Fibroblast of skin of left quadriceps (primary cell): ENCODE results near the gene ZBTB46.
A peak's percentile ranks its signal among the peaks of the same experiment; 100 is the strongest.

Experiments used
- DNase-seq, 2 experiments: peaks; one replicate each; pipeline ENCODE4 v3.0.0-alpha.2; 2013; ENCODE audit warnings: low read depth in 2 of 2

The ZBTB46 gene

GRCh38 chr20:63837479-63837878, 6.4 kb upstream of the ZBTB46 start:
- DNase-seq: no peak

- DNase-seq: no peak
These were observed 5.6 kb upstream of the ZBTB46 start for GRCh38 chr20:63836458-63837344.

DNA sequence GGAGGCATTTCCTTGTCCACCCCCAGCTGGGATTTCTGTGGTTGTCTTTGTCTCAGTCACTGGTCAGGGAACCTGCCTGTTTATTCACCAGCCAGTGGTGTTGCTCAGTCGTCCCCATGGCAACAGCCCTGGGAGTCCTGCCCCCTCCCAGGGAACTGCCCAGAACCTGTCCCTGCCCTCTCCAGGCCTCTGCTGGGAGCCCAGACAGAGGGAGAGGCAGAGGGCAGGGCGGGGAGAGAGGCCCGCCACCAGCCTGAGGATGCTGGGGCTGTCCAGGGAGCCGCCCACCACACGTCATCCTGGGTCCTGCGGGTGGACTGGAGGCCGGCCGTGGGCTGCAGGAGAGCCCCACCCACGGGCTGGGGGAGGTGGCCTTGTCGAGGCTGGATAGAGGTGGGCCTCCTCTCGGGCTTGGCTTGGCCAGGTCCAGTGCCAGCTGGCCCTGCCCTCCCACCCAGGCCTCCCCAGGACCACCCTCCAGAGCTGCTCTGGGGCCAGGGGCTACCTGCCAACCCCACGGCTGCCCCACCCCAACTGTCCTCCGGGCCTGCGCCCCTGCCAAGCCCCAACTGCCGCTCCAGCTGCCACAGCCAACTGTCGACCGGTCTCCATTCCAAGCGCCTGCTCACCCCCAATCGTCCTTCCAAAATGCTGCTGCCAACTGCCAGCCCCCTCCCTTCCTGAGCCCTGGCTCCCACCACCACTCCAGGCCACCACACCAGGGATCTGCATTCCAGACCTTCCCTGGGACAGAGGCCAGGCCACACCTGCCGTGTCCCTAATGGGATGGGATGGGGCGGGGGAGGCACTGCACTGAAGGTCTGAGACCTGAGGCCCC, 4.2 kb upstream of the ZBTB46 start:
- DNase-seq: peak; percentile 65 to 66

DNA sequence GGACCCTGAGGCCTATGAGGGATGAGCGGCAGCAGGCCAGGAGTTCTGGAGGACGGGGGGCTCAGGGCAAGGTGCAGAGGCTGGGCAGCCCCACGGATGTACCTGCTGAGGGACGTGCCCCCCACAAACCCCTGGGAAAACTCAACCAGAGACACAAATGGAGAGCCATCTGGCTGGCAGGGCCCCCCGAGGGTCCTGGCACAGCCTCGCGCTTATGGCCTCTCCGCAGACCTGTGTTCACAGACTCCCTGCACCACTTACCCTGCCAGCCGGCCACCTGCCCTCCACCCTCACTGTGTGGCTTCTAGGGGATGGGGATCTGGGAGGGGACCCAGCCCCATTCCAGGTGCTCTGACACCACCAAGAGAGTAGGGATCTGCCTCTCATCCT, 3.4 kb upstream of the ZBTB46 start:
- no peak for DNase-seq

DNA sequence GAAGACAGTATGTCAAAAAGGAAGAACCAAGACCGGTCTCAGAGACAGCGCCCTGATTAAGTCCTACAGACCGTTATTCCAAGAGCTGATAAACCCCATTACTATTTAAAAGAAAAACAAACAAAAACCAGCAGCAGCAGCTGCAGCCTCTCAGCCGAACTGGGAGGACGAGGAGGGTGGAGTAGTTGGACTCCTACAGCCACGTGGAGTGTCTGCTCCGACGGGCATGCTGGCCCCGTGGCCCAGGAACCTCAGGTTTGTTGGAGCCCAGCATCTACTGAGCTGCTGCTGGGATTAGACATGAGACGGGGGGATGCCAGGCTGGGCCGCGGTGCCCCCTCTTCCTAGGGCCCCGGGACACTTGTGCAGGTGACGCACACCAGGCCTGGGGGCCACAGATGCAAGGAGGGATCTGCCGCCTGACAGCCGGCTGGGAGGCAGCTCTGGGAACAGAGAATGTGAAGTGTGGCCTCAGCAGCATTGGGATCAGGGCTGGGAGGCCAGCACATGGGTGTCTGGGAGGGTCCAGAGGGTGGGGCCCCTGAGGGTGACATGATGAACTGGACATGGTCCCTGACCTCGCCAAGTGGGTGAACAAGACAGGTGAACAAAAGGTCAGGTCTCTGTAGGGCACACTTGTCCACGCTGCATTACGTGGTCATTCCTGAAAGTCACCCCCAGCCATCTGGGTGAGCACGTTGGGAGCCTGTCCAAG, 2.9 kb upstream of the ZBTB46 start:
- DNase-seq: no peak

GRCh38 chr20:63831993-63832686, 1.1 kb upstream of the ZBTB46 start:
- DNase-seq: no peak

DNA sequence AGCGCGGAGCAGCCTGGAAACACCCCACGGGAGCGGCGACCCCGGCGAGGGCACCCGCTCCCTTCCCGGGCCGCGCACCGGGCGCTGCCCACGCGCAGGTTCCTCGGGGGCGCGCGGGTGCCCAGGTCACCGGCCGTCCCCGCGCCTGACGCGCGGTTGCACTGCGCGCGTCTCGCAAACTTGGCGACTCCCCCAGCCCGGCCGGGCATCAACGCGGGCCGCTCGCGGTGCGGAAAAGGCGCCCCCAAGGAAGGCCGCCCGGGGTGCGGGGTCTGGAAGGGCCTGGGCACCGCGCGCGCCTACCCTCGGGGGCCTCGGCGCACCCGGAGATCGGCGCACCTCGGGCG, 555 bp upstream of the ZBTB46 start:
- no peak for DNase-seq

GRCh38 chr20:63829945-63830835, 874 bp downstream of the ZBTB46 start:
- DNase-seq: no peak

DNA sequence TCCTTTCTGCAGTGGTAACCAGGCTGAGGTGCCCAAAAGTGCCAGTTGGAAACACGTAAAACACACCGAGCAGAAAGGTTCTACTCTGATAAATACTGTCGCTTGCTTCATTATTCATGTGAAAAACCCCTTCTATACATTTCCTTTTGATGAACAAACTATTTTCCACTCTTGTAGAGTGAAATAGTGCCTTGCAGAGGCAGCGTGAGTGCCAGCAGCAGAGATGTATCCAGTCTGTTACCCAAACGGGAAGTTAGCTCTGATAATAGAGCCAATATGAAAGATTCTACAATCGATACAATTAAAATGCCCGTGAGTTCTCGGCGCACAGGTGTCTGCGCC, 1.5 kb downstream of the ZBTB46 start:
- DNase-seq: no peak

GRCh38 chr20:63828951-63829350, 2.1 kb downstream of the ZBTB46 start:
- DNase-seq: no peak

- DNase-seq: no peak
These were observed 2.5 kb downstream of the ZBTB46 start for GRCh38 chr20:63828545-63828944.

DNA sequence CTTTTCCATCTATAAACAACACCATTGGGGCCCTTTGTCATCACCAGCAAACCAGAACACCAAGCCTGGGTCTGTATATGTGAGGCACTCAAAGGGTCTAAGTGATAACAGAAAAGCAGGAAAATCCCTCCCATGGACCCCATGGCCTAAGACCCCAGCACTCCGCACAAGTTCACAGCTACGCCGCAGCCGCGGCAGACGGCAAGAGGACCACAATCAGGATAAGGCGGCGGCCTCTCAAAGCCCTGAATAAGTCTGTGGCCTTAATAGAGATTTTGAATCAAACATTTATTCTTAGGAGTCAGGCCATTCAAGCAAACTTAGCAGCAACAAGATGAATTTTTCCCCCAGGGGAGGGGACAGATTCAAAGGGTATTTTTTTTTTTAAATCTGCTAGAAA, 2.9 kb downstream of the ZBTB46 start:
- DNase-seq: no peak

DNA sequence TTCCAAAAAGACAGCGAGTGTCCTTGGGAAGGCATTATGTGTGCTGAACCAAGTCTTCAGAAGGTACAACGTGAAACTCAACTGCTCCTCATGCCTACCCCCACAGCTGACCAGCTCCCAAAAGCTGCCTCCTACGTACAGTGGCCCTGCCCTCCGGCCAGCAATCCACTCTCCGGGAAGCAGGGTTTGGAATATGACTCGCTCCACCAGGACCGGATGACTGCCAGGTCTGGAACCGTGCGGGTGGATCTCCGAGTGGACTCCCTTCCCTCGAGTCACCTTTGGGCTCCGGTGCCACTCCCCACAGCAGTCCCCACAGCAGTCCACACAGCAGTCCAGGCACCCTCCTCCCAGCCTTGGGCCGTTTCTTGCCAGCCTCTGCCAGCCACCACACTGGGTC, 4.3 kb downstream of the ZBTB46 start:
- no peak for DNase-seq

GRCh38 chr20:63825331-63826118, 5.5 kb downstream of the ZBTB46 start:
- no peak for DNase-seq

GRCh38 chr20:63823691-63824311, 7.3 kb downstream of the ZBTB46 start:
- no peak for DNase-seq

GRCh38 chr20:63822276-63822696, 8.8 kb downstream of the ZBTB46 start:
- no peak for DNase-seq

GRCh38 chr20:63821811-63822210, 9.3 kb downstream of the ZBTB46 start:
- DNase-seq: no peak

DNA sequence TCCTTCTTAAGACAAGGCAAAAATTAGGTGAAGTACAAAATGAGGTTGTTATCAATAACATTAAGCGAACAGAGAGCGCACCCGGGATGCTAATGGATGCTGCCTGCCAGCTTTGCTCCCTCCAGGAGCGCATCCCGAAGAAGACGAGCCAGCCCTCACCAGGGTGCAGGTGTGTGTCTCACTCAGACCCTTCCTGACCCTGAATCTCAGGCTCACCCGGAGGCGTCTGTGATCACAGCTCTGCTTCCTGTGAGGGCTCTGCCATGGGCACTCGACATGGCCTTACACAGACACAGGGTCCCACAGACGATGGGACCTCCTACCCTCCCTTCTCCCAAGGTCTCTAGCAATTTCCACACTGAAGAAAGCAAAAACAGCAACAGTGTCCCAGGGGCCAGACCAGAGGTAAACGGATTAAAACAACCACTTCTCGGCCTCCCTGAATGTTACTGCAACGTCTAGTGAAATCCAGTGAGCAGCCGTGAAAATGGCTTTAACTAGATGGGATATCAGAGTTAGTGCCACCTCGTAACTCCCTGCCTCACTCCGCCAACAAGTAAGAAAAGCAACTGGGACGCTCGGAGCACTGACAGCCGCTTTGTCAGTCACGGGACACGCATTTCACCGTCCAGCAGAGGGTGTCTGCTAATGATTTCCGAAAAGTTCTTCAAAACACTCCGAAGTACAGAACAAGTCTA, 11.7 kb downstream of the ZBTB46 start:
- no peak for DNase-seq
